Stimulated activated naive B cell treated with anti-CD40 and anti-IgM and Interleukin-4, amounts not matched to agents 10 μg/mL and 1 μg/mL and 100 μg/mL, for 72 hours (primary cell): ENCODE measurements around the gene CBFA2T3.
A peak's percentile ranks its signal among the peaks of the same experiment; 100 is the strongest.

ENCODE experiments used
- ATAC-seq, 2 donors: fragments of 150-1000 bp; cut with Tn5 transposase; replicated peaks; 2 replicates each; pipeline ENCODE4 v1.10.0; 2021; ENCODE audit warnings: moderate library complexity in 1 of 2
- DNase-seq: peaks from one replicate; pipeline ENCODE4 v3.0.0; 2021
- H3K27ac Mint-ChIP-seq: one replicate; pipeline ENCODE4 v1.8.0; 2022; ENCODE audit warnings: mild to moderate bottlenecking, mixed read lengths
- H3K27me3 Mint-ChIP-seq, 2 donors: one replicate each; pipeline ENCODE4 v1.8.0; 2022; ENCODE audit warnings: mixed read lengths in 2 of 2
- H3K36me3 Mint-ChIP-seq, 2 donors: one replicate each; pipeline ENCODE4 v1.8.0; 2022; ENCODE audit warnings: mixed read lengths in 2 of 2, mild to moderate bottlenecking in 1 of 2
- H3K4me1 Mint-ChIP-seq, 2 donors: one replicate each; pipeline ENCODE4 v1.8.0; 2022; ENCODE audit warnings: mixed read lengths in 2 of 2, mild to moderate bottlenecking in 1 of 2
- H3K4me3 Mint-ChIP-seq, 2 donors: one replicate each; pipeline ENCODE4 v1.8.0; 2022; ENCODE audit warnings: mild to moderate bottlenecking in 2 of 2, mixed read lengths in 2 of 2, moderate library complexity in 1 of 2
- H3K9me3 Mint-ChIP-seq, 2 donors: one replicate each; pipeline ENCODE4 v1.8.0; 2022; ENCODE audit warnings: mixed read lengths in 2 of 2, mild to moderate bottlenecking in 1 of 2

Gene CBFA2T3

GRCh38 chr16:88932929-88933328 lies 44.1 kb downstream of the CBFA2T3 start:
- Mint-ChIP-seq H3K27me3 (no peaks in the 10 kb centered on the region), H3K27ac (no peak overlapping the region), H3K4me1 (peaks cover 38 to 55% of the 10 kb centered on the region in 2 donors), H3K4me3 (no peak overlapping the region), H3K36me3 (peaks cover 8 to 11% of the 10 kb centered on the region in 2 donors), H3K9me3 (no peaks in the 10 kb centered on the region)
- DNase-seq (no peak), ATAC-seq (no peak)

GRCh38 chr16:88931936-88932335 lies 45.1 kb downstream of the CBFA2T3 start:
- ATAC-seq (no peak), DNase-seq (no peak)
- Mint-ChIP-seq H3K27me3 (no peaks in the 10 kb centered on the region), H3K4me3 (no peak overlapping the region), H3K36me3 (peaks cover 8 to 12% of the 10 kb centered on the region in 2 donors), H3K9me3 (no peaks in the 10 kb centered on the region), H3K4me1 (peaks cover 30 to 47% of the 10 kb centered on the region in 2 donors), H3K27ac (no peak overlapping the region)

GRCh38 chr16:88931373-88931900 lies 45.6 kb downstream of the CBFA2T3 start:
- ATAC-seq (no peak), DNase-seq (no peak)
- Mint-ChIP-seq H3K9me3 (no peaks in the 10 kb centered on the region), H3K27me3 (no peaks in the 10 kb centered on the region), H3K4me3 (no peak overlapping the region), H3K4me1 (peaks cover 28 to 47% of the 10 kb centered on the region in 2 donors), H3K36me3 (peaks cover 8 to 14% of the 10 kb centered on the region in 2 donors), H3K27ac (no peak overlapping the region)

DNA sequence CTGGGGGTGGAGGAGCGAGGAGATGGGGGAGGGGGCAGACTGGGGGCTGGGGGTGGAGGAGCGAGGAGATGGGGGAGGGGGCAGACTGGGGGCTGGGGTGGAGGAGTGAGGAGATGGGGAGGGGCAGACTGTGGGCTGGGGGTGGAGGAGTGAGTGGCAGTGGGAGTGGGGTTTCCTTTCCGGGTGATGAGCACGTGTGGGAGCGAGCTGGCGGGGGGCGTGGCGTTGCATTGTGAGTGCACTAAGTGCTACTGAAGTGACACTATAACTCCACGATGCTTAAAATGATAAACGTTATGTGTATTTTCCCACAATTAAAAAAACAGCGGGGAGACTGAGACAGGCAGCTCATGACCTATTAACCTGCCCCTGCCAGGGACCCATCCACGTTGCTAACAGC lies 46.3 kb downstream of the CBFA2T3 start:
- no peak for ATAC-seq
- no peak overlapping the region for H3K27ac Mint-ChIP-seq
- peaks cover 27 to 47% of the 10 kb centered on the region in 2 donors for H3K4me1 Mint-ChIP-seq
- DNase-seq: no peak
- H3K9me3 Mint-ChIP-seq: no peaks in the 10 kb centered on the region
- no peaks in the 10 kb centered on the region for H3K27me3 Mint-ChIP-seq
- H3K4me3 Mint-ChIP-seq: no peak overlapping the region
- H3K36me3 Mint-ChIP-seq: peaks cover 9 to 14% of the 10 kb centered on the region in 2 donors

DNA sequence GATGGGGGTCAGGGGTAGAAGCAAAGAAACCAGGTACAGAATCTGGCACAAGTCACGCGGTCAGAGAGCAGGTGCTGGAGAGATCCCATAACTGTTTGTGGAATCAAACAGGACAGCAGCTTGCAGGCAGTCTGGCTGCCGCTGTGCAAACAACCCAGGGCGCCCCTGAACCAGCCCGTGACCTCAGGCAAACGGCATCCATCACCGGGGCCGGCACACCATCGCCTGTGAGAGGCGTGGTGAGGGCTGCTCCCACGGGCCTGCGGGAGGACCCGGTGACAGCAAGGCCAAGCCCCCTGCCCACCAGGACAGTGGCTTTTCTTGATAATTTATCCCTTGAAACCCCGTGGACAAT lies 47.9 kb downstream of the CBFA2T3 start:
- Mint-ChIP-seq H3K36me3 (peaks cover 11 to 20% of the 10 kb centered on the region in 2 donors), H3K9me3 (no peaks in the 10 kb centered on the region), H3K4me1 (peaks cover 32 to 56% of the 10 kb centered on the region in 2 donors), H3K27ac (no peak overlapping the region), H3K4me3 (no peak overlapping the region), H3K27me3 (no peaks in the 10 kb centered on the region)
- DNase-seq: no peak
- no peak for ATAC-seq

GRCh38 chr16:88928405-88929090 lies 48.5 kb downstream of the CBFA2T3 start:
- H3K4me3 Mint-ChIP-seq: no peak overlapping the region
- peaks cover 11 to 23% of the 10 kb centered on the region in 2 donors for H3K36me3 Mint-ChIP-seq
- peaks cover 35 to 60% of the 10 kb centered on the region in 2 donors for H3K4me1 Mint-ChIP-seq
- H3K9me3 Mint-ChIP-seq: no peaks in the 10 kb centered on the region
- H3K27ac Mint-ChIP-seq: no peak overlapping the region
- no peaks in the 10 kb centered on the region for H3K27me3 Mint-ChIP-seq
- no peak for DNase-seq
- ATAC-seq: no peak

GRCh38 chr16:88927661-88928060 lies 49.3 kb downstream of the CBFA2T3 start:
- ATAC-seq: no peak
- H3K4me3 Mint-ChIP-seq: no peak overlapping the region
- H3K27me3 Mint-ChIP-seq: no peaks in the 10 kb centered on the region
- H3K27ac Mint-ChIP-seq: no peak overlapping the region
- H3K36me3 Mint-ChIP-seq: peaks cover 11 to 24% of the 10 kb centered on the region in 2 donors
- DNase-seq: no peak
- H3K9me3 Mint-ChIP-seq: no peaks in the 10 kb centered on the region
- H3K4me1 Mint-ChIP-seq: peaks cover 38 to 69% of the 10 kb centered on the region in 2 donors

DNA sequence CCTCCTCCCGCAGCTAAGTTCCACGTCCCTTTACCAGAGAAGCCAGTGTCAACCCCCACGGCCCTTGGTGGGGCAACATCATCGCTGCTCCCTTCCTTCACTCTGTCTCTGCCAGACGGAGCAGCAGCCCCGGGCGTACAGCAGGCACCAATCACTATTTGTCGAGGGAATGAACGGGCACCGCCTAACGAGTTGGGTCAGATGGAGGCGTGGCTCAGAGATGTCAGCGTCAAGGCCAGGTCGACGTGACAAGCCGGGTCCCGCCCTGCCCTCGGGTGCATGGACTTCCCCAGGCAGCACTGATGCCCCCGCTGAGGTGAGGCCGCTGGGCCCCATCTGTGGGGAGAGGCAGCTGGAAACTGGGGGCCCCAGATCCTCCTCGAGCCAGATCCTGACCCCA lies 50.0 kb downstream of the CBFA2T3 start:
- Mint-ChIP-seq H3K9me3 (no peaks in the 10 kb centered on the region), H3K4me3 (no peak overlapping the region), H3K36me3 (peaks cover 11 to 24% of the 10 kb centered on the region in 2 donors)

DNA sequence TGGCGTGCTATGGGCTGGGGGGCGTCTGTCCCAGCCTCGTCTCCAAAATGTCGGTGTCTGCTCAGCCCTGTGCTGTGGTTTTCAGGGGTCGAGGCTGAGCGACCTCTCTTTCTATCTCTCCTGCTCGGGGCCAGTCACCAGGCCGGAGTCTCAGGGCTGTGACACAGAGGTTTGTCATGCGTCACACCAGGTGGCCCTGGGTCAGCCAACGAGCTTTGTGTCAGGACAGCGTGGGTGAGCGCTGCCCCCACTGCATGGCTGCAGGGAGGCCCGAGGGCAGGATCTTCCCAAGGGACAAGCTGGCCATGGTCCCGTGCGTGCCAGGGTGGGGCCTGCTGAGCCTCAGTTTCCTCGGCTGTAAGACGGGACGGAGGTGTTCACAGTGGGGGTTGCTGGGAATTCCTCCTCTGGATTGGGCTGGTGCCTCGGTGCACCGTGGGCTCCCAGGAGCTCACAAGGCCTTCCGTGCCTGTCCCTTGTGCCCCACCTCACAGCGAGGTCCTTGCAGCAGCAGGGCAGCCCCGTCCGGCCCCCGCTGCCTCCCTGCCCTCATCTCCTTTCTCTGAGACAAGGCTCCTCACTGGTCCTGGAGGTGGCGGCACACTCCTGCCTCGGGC lies 50.5 kb downstream of the CBFA2T3 start:
- Mint-ChIP-seq H3K9me3 (no peaks in the 10 kb centered on the region), H3K27me3 (no peaks in the 10 kb centered on the region), H3K27ac (peak overlapping the region; percentile 47), H3K4me3 (peak overlapping the region in 1 of 2 donors; percentile 44), H3K4me1 (peaks cover 42 to 73% of the 10 kb centered on the region in 2 donors), H3K36me3 (peaks cover 11 to 24% of the 10 kb centered on the region in 2 donors)
- ATAC-seq (no peak), DNase-seq (no peak)

More for the DNA sequence above, 50.0 kb downstream of the CBFA2T3 start:
- DNase-seq: no peak
- Mint-ChIP-seq H3K27me3 (no peaks in the 10 kb centered on the region), H3K27ac (peak overlapping the region; percentile 27), H3K4me1 (peaks cover 41 to 73% of the 10 kb centered on the region in 2 donors)
- ATAC-seq: no peak

GRCh38 chr16:88925540-88925887 lies 51.5 kb downstream of the CBFA2T3 start:
- Mint-ChIP-seq H3K4me1 (peaks cover 40 to 74% of the 10 kb centered on the region in 2 donors), H3K27ac (peak overlapping the region; percentile 56), H3K4me3 (peak overlapping the region; percentile 27 to 43), H3K36me3 (peaks cover 8 to 17% of the 10 kb centered on the region in 2 donors), H3K9me3 (no peaks in the 10 kb centered on the region), H3K27me3 (no peaks in the 10 kb centered on the region)
- DNase-seq: no peak
- ATAC-seq: peak in 1 of 2 donors; percentile 32

GRCh38 chr16:88924834-88925539 lies 52.0 kb downstream of the CBFA2T3 start:
- DNase-seq (peak; percentile 77), ATAC-seq (peak; percentile 84 to 87)
- Mint-ChIP-seq H3K27me3 (no peaks in the 10 kb centered on the region), H3K4me3 (peak overlapping the region; percentile 27 to 43), H3K36me3 (peaks cover 4 to 13% of the 10 kb centered on the region in 2 donors), H3K4me1 (peaks cover 37 to 70% of the 10 kb centered on the region in 2 donors), H3K27ac (peak overlapping the region; percentile 56), H3K9me3 (no peaks in the 10 kb centered on the region)

GRCh38 chr16:88923926-88924833 lies 52.8 kb downstream of the CBFA2T3 start:
- Mint-ChIP-seq H3K9me3 (no peaks in the 10 kb centered on the region), H3K27ac (no peak overlapping the region), H3K4me1 (peaks cover 36 to 70% of the 10 kb centered on the region in 2 donors), H3K4me3 (no peak overlapping the region), H3K36me3 (peaks cover 8 to 13% of the 10 kb centered on the region in 2 donors), H3K27me3 (no peaks in the 10 kb centered on the region)
- ATAC-seq (no peak), DNase-seq (no peak)

- H3K9me3 Mint-ChIP-seq: no peaks in the 10 kb centered on the region
- no peak overlapping the region for H3K4me3 Mint-ChIP-seq
- H3K27me3 Mint-ChIP-seq: no peaks in the 10 kb centered on the region
- peaks cover 38 to 66% of the 10 kb centered on the region in 2 donors for H3K4me1 Mint-ChIP-seq
- no peak overlapping the region for H3K27ac Mint-ChIP-seq
- ATAC-seq (no peak), DNase-seq (no peak)
- H3K36me3 Mint-ChIP-seq: peaks cover 8 to 13% of the 10 kb centered on the region in 2 donors
Measured at GRCh38 chr16:88923450-88923849, 53.6 kb downstream of the CBFA2T3 start.
